Psoas muscle (tissue), 8 donors: Measurements from ENCODE around the gene PPP2R5A. TPM values are rescaled to one million over a fixed set of nuclear protein-coding genes. Genes with fewer than 3 reads are reported as not detected.

Experiments
- ATAC-seq, 4 donors: fragments of 200-7000 bp; cut with Tn5 transposase; one replicate each; pipeline ENCODE4 v1.9.1; 2020; ENCODE audit warnings: moderate library complexity in 3 of 4, mild to moderate bottlenecking in 2 of 4
- DNase-seq, 2 donors: peaks; one replicate each; pipeline ENCODE4 v3.0.0-alpha.2; 2020
- H3K27ac ChIP-seq: fragments of 200-600 bp; one replicate; pipeline ENCODE4 v1.8.0; 2022
- H3K27me3 ChIP-seq, 3 donors: fragments of 200-600 bp in 1 of 3; one replicate each; pipeline versions ENCODE4 v1.6.1 to v1.8.0; 2013 to 2022; ENCODE audit warnings: low read length in 2 of 3, mild to moderate bottlenecking in 2 of 3, moderate library complexity in 1 of 3; ENCODE audit not compliant: insufficient read depth in 3 of 3
- H3K36me3 ChIP-seq, 2 donors: fragments of 200-600 bp in 1 of 2; one replicate each; pipeline versions ENCODE4 v1.6.1 to v1.8.0; 2013 to 2022; ENCODE audit warnings: low read depth in 1 of 2, mild to moderate bottlenecking in 1 of 2, moderate library complexity in 1 of 2; ENCODE audit not compliant: insufficient read depth in 1 of 2
- H3K4me1 ChIP-seq: fragments of 200-600 bp; one replicate; pipeline ENCODE4 v1.8.0; 2022
- H3K4me3 ChIP-seq: fragments of 200-600 bp; one replicate; pipeline ENCODE4 v1.8.0; 2022; ENCODE audit warnings: mild to moderate bottlenecking
- H3K9me3 ChIP-seq: fragments of 200-600 bp; one replicate; pipeline ENCODE4 v1.8.0; 2022
- CTCF ChIP-seq: fragments of 200-600 bp; IDR thresholded peaks from one replicate; pipeline ENCODE4 v1.8.0; 2022; ENCODE audit warnings: antibody characterized with exemption
- WGBS, 3 donors: extraction: QIAGEN DNeasy Blood & Tissue Kit; methylation state at CpG; one replicate each; pipeline versions ENCODE4 v1.1.6 to v1.1.7; 2013; 5-methylcytosine and 5-hydroxymethylcytosine counted together
- intact Hi-C, 2 donors: fragments of 100-400 bp; cut with DNase I; formaldehyde crosslinking; loops; one replicate each; pipeline versions ENCODE4 v1.11.0 to v1.14.2; 2022
- polyA plus RNA-seq, 3 donors: library from polyadenylated mRNA; stranded (reverse); fragments of 200-250 nt; gene quantifications; one replicate each; pipeline ENCODE4 v1.2.3, GENCODE V29; 2013
- total RNA-seq, 4 donors: library from RNA; stranded (reverse); fragmentation: NEBNext Ultra II Directional in 2 of 4; extraction: Animal tissue kit (Norgen Biotek cat#: 25700) in 2 of 4; gene quantifications; one replicate each; pipeline versions ENCODE4 v1.2.1 to v1.2.4, GENCODE V29; 2021 to 2023
- donor health status: healthy with polysubstance abuse.
- donor health status: DM: no; HTN: no; CAD: no; lungs with moderate emphysema.
- donor health status: Bipolar disorder and iron deficiency.
- donor health status: healthy.
- donor health status: DM: yes; HTN: yes; CAD: no.
- donor health status: DM: no; HTN: no; CAD: no.
- donor health status: DM: no; HTN: no; CAD: no.
- donor health status: DM: yes; HTN: yes; CAD: no.

The PPP2R5A gene
- total and polyA plus RNA-seq, 7 donors: 27.7 to 55.1 (median 29.7) TPM

- ATAC-seq: no peak
- Histone ChIP-seq H3K36me3 (no peaks in the 10 kb centered on the region), H3K4me3 (peak overlapping the region; percentile 96), H3K4me1 (peaks cover 58% of the 10 kb centered on the region), H3K27ac (peak overlapping the region; percentile 100), H3K9me3 (no peaks in the 10 kb centered on the region), H3K27me3 (no peaks in the 10 kb centered on the region)
- DNase-seq: no peak
- TF ChIP-seq CTCF: no peak
- intact Hi-C loops: loop anchor here in 1 of 2 donors (5.0 kb wide), 1 partner anchor 166 kb away; no protein-coding TSS in a partner anchor
Observed at GRCh38 chr1:212288615-212289014, 3.4 kb downstream of the PPP2R5A start.

GRCh38 chr1:212289262-212290077 is 4.3 kb downstream of the PPP2R5A start:
- ATAC-seq (no peak), DNase-seq (no peak)
- intact Hi-C loops: loop anchor here (2.0 to 5.0 kb wide), 3 partner anchors 167 to 217 kb away; no protein-coding TSS in a partner anchor
- Histone ChIP-seq H3K36me3 (no peaks in the 10 kb centered on the region), H3K4me1 (peaks cover 65% of the 10 kb centered on the region), H3K27ac (peak overlapping the region; percentile 100), H3K4me3 (peak overlapping the region; percentile 96), H3K9me3 (no peaks in the 10 kb centered on the region), H3K27me3 (no peaks in the 10 kb centered on the region)
- 46 to 52% (median 48%) methylated on average over 4 of the region's 4 CpGs for WGBS, 3 donors
- no peak for TF ChIP-seq CTCF

GRCh38 chr1:212290608-212291007 is 5.4 kb downstream of the PPP2R5A start:
- H3K36me3 ChIP-seq: no peaks in the 10 kb centered on the region
- H3K4me3 ChIP-seq: peak overlapping the region; percentile 20
- intact Hi-C loops: loop anchor here (1.0 to 5.0 kb wide), 3 partner anchors 166 to 220 kb away; no protein-coding TSS in a partner anchor
- no peaks in the 10 kb centered on the region for H3K27me3 ChIP-seq
- H3K4me1 ChIP-seq: peaks cover 74% of the 10 kb centered on the region
- no peaks in the 10 kb centered on the region for H3K9me3 ChIP-seq
- peak overlapping the region; percentile 51 for H3K27ac ChIP-seq
- ATAC-seq (no peak), DNase-seq (no peak)
- no peak for TF ChIP-seq CTCF

- H3K27me3 ChIP-seq: no peaks in the 10 kb centered on the region
- WGBS, 3 donors: 44 to 52% (median 51%) methylated on average over 6 of the region's 6 CpGs
- H3K36me3 ChIP-seq: no peaks in the 10 kb centered on the region
- ATAC-seq: peak in 3 of 4 donors; percentile 56 to 62 (median 59)
- peak overlapping the region; percentile 11 for H3K27ac ChIP-seq
- H3K4me3 ChIP-seq: peak overlapping the region; percentile 20
- H3K9me3 ChIP-seq: no peaks in the 10 kb centered on the region
- intact Hi-C loops: loop anchor here (1.0 to 5.0 kb wide), 3 partner anchors 165 to 221 kb away; no protein-coding TSS in a partner anchor
- TF ChIP-seq CTCF: peak; percentile 67
- H3K4me1 ChIP-seq: peaks cover 79% of the 10 kb centered on the region
- no peak for DNase-seq
Observed at GRCh38 chr1:212291505-212292134, 6.4 kb downstream of the PPP2R5A start.
